ENCODE results near the gene VPS39.

DNA sequence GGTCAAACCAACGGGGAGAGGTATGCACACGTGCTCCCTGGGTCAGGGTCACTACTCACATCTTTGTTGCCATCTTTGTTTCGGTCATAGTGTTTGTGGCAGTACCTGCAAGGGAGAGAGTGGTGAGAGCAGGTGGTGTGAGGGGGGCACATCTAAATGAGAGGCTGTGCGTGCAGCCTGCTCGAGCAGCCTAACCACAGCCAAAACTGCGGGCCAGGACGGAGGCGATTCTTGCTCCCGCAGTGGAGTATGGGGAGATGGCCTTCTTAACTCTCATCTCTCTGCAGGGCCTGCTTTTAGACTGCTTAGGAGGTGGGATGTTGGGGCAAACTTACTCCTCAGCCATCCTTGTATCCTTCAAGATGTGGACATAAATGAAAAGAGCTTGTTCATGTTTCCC, 44.8 kb downstream of the VPS39 start:
- TF ChIP-seq ZNF664 (tag by site-specific recombination; IDR thresholded peaks at IDR 0.05): no peak
- no peak for TF ChIP-seq CTCF (tag by site-specific recombination; IDR thresholded peaks at IDR 0.05)
- TF ChIP-seq ZBTB26 (tag by site-specific recombination; optimal IDR thresholded peaks at IDR 0.05): no peak
